Erythroblast (primary cell): ENCODE data around the gene ANGEL1.

Experiments
- DNase-seq, 2 experiments: peaks; one replicate each; lab custom pipeline; 2025; lab: John Stamatoyannopoulos, UW
- GATA1 ChIP-seq: IDR thresholded peaks from 2 replicates; pipeline ENCODE4 v1.6.1; 2011; ENCODE audit warnings: low read depth, mild to moderate bottlenecking, control low read depth, low read length, moderate library complexity
- POLR2A ChIP-seq: IDR thresholded peaks from 2 replicates; pipeline ENCODE4 v1.6.1; 2011; ENCODE audit warnings: mild to moderate bottlenecking, low read length

Gene ANGEL1

DNA sequence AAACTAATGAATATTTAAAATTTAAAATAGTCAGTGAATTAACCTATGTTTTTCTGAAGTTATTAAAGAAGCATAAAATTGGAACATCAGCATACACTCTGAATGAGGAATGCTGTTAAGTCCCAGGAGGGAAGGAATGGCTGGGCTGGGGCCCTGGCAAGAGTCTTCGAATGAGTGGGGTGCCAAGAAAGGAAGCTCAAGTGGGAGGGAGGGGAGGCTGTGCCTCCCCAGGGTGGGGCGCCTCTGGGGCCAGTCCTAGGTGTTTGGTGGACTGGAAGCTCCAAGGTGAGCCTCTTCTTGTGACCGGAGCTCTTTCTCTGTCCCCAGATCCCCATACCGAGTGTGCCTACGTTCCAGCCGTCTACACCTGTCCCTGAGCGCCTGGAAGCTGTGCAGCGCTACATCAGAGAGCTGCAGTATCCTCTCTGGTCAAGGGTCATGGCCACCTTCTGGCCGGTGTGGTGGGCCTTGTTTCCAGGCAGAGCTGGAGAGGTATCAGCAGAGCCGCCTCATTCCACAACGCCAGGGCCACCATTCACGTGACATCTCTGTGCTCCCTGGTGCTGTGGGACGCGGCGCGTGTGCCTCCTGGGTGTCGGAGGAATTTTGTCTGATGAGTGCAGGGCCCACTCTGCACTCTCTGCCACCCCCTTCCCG, 42.9 kb downstream of the ANGEL1 start:
- TF ChIP-seq POLR2A: no peak
- TF ChIP-seq GATA1: no peak

GRCh38 chr14:76768671-76769500, 43.8 kb downstream of the ANGEL1 start:
- no peak for DNase-seq
- TF ChIP-seq GATA1: no peak
- TF ChIP-seq POLR2A: peak; percentile 47

More for the DNA sequence above, 42.9 kb downstream of the ANGEL1 start:
- DNase-seq: no peak

DNA sequence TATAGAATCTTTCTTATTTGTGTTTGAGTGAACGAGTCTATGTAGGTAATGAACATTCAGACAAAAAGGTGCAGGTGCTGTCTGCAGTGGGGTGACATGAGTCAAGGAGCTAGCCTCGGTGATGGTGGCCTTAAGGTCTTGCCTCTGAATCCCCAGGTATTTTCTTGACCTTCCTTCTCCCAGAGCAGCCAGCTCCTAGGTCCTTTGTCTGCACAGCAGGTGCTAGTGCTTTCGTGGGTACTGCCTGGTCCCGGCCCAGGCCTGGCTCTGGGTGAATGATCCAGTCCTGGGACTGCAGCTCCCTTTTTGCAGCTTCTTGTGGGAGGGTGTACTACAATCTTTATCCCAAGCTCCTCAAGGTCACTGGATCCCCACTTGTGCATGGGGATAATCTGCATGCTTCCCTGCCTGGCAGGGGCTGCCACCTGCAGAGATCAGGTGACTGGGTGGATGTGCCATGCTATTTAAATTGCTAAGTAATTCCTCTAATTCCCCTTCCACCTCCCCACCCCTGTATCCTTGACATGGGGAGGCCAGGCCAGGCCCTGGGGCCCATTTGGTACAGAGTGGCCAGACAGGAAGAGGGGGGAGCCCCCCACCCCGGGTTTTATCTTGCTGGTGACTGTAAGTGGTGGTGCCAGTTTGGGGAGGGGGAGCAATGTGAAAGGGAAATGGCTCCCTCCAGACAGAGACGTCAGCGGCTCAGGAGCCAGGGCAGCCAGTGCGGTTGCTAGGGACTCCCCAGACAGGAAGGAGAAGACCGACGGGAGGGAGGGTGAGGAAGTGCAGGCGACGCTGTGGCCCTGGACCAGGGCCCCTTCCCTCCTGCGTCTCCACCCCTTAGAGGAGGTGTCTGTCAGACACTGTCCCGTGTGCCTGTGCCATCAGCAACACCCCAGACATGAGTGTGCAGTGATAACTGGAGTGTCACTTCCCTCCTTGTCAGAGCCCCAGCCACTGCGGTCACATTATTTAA, 44.7 kb downstream of the ANGEL1 start:
- peak; percentile 63 for TF ChIP-seq POLR2A
- TF ChIP-seq GATA1: no peak
- peak; percentile 89 to 92 for DNase-seq

- no peak for DNase-seq
- no peak for TF ChIP-seq GATA1
- TF ChIP-seq POLR2A: no peak
Measured at GRCh38 chr14:76765461-76765931, 47.2 kb downstream of the ANGEL1 start.

DNA sequence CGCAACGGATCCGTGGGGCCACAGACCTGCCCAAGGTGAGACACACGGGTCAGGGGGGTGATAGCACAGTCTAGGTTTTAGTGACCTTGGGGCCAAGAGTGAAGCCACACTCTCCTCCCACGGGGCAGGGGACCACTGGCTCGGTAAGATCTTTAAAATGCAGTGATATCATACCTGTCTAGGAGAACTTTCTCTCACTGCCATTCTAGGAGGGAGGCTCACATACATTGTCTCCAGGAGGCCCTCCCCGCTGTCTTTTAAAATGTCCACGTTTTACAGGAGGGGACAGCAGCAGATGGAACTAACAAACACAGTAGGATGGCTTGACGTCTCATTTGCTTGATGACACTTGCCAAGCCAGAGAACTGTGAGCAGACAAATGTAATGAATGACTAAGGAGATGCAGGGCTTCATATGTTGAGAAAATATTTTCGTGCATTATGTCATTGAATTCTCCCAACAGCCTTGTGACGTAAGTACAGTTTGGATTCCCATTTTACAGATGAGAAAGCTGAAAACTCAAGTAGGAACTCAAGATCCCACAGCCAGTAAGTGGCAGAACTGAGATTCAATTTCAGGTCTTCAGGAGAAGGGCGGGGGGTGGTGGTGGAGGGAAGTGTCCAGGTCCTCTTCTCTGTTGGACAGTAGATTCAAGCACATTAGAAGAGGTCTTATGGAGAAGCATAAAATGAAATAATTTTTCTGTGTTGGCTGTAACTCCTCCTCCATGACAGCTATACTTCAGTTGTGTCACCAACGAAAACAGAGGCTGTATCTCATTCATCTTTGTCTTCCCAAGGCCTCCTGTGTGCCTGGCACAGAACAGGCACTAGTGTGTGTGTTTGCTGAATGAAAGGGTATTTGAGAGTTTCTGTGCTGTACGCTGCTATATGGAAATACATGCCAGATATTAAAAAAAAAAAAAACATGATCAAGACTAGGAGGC, 49.3 kb downstream of the ANGEL1 start:
- DNase-seq: no peak
- TF ChIP-seq POLR2A (no peak), GATA1 (no peak)

DNA sequence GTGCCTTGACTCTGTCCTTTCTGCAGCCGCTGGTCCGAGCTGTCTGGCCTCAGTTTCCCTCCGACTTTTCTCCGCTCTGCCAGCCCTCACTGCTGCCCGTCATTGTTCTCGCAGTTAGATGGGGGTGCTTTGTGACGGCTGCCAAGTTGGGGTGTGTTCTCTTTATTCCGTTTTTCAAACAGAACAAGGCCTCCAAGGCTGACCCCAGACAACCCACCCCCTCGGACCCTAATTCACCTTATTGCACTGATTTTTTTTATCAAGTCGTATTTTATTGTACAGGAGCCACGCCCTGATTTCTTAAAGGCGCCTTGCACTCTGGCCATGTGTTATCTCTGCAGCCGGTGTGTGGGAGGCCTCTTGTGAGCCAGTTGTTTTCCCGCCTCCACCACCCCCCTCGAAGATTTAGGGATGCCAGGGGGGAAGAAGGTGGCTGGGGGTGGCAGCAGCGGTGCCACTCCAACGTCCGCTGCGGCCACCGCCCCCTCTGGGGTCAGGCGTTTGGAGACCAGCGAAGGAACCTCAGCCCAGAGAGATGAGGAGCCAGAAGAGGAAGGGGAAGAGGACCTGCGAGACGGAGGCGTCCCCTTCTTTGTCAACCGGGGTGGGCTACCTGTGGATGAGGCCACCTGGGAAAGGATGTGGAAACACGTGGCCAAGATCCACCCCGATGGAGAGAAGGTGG, 50.1 kb downstream of the ANGEL1 start:
- no peak for DNase-seq
- no peak for TF ChIP-seq GATA1
- no peak for TF ChIP-seq POLR2A

- TF ChIP-seq GATA1 (no peak), POLR2A (no peak)
- no peak for DNase-seq
Measured at GRCh38 chr14:76761960-76762410, 50.7 kb downstream of the ANGEL1 start.

DNA sequence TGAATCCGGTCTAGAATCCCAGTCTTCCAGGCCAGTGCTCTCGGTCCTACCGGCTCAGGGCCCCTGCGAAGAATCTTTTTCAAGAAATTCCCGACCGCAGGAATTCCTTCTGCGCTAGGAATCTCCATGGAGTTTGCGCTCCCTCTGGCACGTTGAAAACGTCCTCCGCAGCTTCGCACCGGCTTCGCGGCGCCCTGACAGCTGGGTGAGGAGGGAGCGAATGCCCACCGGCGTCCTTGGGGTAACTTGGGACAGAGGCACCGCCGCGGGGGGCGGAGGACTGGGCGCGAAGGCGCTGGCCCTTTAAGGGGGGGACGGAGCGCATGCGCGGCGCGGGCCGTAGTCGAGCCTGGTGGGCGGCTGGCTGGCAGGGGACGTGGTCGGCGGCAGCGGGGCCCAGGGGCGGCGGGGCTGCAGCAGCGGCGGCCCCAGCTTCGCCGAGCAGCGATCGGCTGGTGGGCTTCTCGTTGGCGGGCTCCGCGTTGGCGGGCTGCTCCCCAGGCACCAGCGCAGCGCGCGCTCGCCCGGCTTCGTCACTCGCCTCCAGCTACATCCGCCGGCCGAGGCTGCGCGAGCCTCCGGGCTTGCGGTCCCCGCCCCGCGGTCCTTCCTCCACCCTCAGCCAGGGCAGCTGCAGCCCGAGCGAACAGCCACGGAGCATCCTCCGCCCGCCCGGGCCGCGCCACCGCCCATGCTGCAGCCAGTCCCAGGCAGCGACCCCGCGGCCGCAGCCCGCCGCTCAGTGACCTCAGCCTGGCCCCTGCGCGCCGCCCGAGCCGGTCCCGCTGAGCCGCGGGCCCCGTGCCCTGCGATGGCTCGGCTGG, 51.3 kb downstream of the ANGEL1 start, which contains the start of gene VASH1:
TSS of gene VASH1 (plus strand) at position 333 of the 824 bp plus-strand sequence. CDS start 1,354 bp downstream, outside the sequence.
- no peak for TF ChIP-seq GATA1
- TF ChIP-seq POLR2A: no peak
- peak; percentile 39 to 46 for DNase-seq

- TF ChIP-seq POLR2A (no peak), GATA1 (no peak)
- no peak for DNase-seq
Measured at GRCh38 chr14:76760331-76761135, 52.1 kb downstream of the ANGEL1 start.

DNA sequence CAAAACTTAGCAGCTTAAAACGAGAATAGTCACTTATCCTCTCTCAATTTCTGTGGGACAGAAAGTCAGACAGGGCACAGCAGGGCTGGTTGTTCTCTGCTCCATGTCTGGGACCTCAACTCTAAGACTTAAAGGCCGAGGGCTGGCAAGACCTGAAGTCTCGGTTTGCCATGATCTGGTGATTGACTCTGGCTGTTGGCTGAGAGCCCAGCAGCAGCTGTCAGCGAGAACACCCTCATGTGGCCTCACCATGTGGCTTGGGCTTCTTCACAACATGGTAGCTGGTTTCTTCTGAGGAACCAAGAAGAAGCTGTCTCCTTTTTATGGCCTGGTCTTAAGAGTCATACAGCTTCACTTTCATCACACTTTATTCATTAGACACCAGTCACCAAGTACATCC, 53.1 kb downstream of the ANGEL1 start:
- no peak for DNase-seq

GRCh38 chr14:76756371-76756750, 56.3 kb downstream of the ANGEL1 start:
- DNase-seq: no peak
- no peak for TF ChIP-seq GATA1
- TF ChIP-seq POLR2A: no peak

More for the DNA sequence above, 53.1 kb downstream of the ANGEL1 start:
- TF ChIP-seq POLR2A (no peak), GATA1 (no peak)
